Measurements from ENCODE around the gene DPH2.

DNA sequence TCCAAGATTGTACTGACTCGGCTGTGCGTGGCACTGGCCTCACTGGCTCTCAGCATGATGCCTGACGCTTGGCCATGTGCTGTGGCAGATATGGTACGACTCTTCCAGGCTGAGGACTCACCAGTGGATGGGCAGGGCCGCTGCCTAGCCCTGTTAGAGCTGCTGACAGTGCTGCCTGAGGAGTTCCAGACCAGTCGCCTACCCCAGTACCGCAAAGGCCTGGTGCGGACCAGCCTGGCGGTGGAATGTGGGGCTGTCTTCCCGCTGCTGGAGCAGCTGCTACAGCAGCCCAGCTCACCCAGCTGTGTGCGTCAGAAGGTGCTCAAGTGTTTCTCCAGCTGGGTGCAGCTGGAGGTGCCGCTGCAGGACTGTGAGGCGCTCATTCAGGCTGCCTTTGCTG, 20.1 kb upstream of the DPH2 start:
- no peak for TF ChIP-seq CTCF (IDR thresholded peaks at IDR 0.05)
- no peak for TF ChIP-seq POLR2A (IDR thresholded peaks at IDR 0.05)
- no peak for TF ChIP-seq POLR2AphosphoS5 (IDR thresholded peaks at IDR 0.05; ENCODE audit: insufficient read depth in 1 of 2, low read depth in 1 of 2)
